ENCODE data around the gene UST. TPM values are rescaled to one million over a fixed set of nuclear protein-coding genes. Genes with fewer than 3 reads are reported as not detected.

The UST gene
- polyA plus RNA-seq, 1 experiment = 21.4 TPM

GRCh38 chr6:149012040-149012545 is 265.3 kb downstream of the UST start:
- Histone ChIP-seq H3K4me3 (ENCODE audit: low read depth, low read length) (no peak overlapping the region), H3K9me3 (ENCODE audit: control insufficient read depth, insufficient read depth, low read length) (no peaks in the 10 kb centered on the region; the same call in 1 of the 2 replicates), H3K27ac (ENCODE audit: low read depth, low read length) (peak overlapping the region; percentile 69), H3K27me3 (ENCODE audit: control insufficient read depth, insufficient read depth, low read length) (no peaks in the 10 kb centered on the region)
- ChIA-PET CTCF (interaction anchor here (1.0 kb wide), 1 partner anchor 434 kb away, joined by 3 read pairs; no protein-coding TSS in a partner anchor), POLR2A (no interaction called here)
- peak; percentile 97 for DNase-seq (ENCODE audit: low read depth, low spot score)
- no peak for TF ChIP-seq CTCF (IDR thresholded peaks at IDR 0.05; ENCODE audit: low read depth, low read length)

- Histone ChIP-seq H3K27ac (ENCODE audit: low read depth, low read length) (no peak overlapping the region), H3K27me3 (ENCODE audit: control insufficient read depth, insufficient read depth, low read length) (no peaks in the 10 kb centered on the region), H3K9me3 (ENCODE audit: control insufficient read depth, insufficient read depth, low read length) (no peaks in the 10 kb centered on the region; the same call in 1 of the 2 replicates), H3K4me3 (ENCODE audit: low read depth, low read length) (no peak overlapping the region)
- ChIA-PET CTCF (interaction anchor here (0.5 to 1.7 kb wide), 2 partner anchors 40 to 375 kb away, joined by 3 to 4 read pairs; no protein-coding TSS in a partner anchor), POLR2A (no interaction called here)
- DNase-seq (ENCODE audit: low read depth, low spot score) = no peak
- TF ChIP-seq CTCF (IDR thresholded peaks at IDR 0.05; ENCODE audit: low read depth, low read length) = no peak
These were observed 266.9 kb downstream of the UST start for GRCh38 chr6:149013586-149014344.

- H3K27me3 ChIP-seq (ENCODE audit: control insufficient read depth, insufficient read depth, low read length) = no peaks in the 10 kb centered on the region
- H3K27ac ChIP-seq (ENCODE audit: low read depth, low read length) = peak overlapping the region; percentile 90
- CTCF ChIA-PET = interaction anchor here (1.3 to 1.7 kb wide), 2 partner anchors 41 to 502 kb away, joined by 4 read pairs; no protein-coding TSS in a partner anchor
- no peaks in the 10 kb centered on the region; the same call in 1 of the 2 replicates for H3K9me3 ChIP-seq (ENCODE audit: control insufficient read depth, insufficient read depth, low read length)
- POLR2A ChIA-PET = no interaction called here
- no peak for DNase-seq (ENCODE audit: low read depth, low spot score)
- no peak overlapping the region for H3K4me3 ChIP-seq (ENCODE audit: low read depth, low read length)
- TF ChIP-seq CTCF (IDR thresholded peaks at IDR 0.05; ENCODE audit: low read depth, low read length) = no peak
These were observed 268.1 kb downstream of the UST start for GRCh38 chr6:149014631-149015534.

GRCh38 chr6:149015535-149016525 is 269.0 kb downstream of the UST start:
- no peaks in the 10 kb centered on the region for H3K9me3 ChIP-seq (ENCODE audit: control insufficient read depth, insufficient read depth, low read length)
- CTCF ChIA-PET = interaction anchor here (1.0 to 1.3 kb wide), 2 partner anchors 10 to 501 kb away, joined by 4 read pairs; no protein-coding TSS in a partner anchor
- no peak for TF ChIP-seq CTCF (IDR thresholded peaks at IDR 0.05; ENCODE audit: low read depth, low read length)
- H3K27ac ChIP-seq (ENCODE audit: low read depth, low read length) = peak overlapping the region; percentile 90
- no peak for DNase-seq (ENCODE audit: low read depth, low spot score)
- POLR2A ChIA-PET = no interaction called here
- no peak overlapping the region for H3K4me3 ChIP-seq (ENCODE audit: low read depth, low read length)
- H3K27me3 ChIP-seq (ENCODE audit: control insufficient read depth, insufficient read depth, low read length) = no peaks in the 10 kb centered on the region

Measured in AG04450 (cell line).